GM19351 (cell line): Measurements from ENCODE around the gene IVL.

ENCODE experiments used
- ATAC-seq: cut with Tn5 transposase; IDR thresholded peaks from one replicate; pipeline ENCODE4 v1.9.1; 2021; ENCODE audit warnings: mild to moderate bottlenecking, moderate library complexity; ENCODE audit not compliant: unreplicated experiment

The IVL gene

DNA sequence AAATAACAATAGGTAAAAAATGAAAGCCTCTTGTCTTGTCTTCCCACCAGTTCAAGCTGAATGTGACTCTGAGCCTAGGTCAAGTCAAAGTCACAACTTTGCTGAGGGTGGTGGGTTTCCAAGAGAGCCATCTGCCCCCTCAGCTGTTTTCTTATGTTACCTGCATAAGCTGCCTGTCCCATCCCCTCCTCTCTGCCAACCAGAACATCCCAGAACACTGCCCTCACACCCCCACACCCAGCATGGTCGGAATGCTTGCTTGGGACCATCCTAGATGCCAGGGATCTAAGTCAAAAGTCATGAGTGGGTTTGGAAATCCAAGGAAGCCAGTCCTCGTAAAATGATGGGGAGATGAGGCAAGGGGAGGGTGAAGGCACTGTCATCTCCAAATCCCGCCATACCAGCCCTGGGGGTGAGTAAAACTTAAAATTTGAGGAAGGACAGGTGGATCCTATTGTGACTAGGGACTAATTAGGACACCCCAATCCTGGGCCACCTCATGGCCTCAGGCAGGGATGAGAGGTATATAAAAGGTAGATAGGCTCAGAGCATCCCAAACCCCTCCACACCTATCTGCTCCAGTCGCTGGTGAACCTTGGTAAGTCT, 38.4 kb downstream of the IVL start, which contains the start of gene SPRR5:
Gene SPRR5, plus strand, starts transcription at position 556 of the 606 bp plus-strand sequence. CDS start 1,349 bp downstream, outside the sequence.
- ATAC-seq: no peak

DNA sequence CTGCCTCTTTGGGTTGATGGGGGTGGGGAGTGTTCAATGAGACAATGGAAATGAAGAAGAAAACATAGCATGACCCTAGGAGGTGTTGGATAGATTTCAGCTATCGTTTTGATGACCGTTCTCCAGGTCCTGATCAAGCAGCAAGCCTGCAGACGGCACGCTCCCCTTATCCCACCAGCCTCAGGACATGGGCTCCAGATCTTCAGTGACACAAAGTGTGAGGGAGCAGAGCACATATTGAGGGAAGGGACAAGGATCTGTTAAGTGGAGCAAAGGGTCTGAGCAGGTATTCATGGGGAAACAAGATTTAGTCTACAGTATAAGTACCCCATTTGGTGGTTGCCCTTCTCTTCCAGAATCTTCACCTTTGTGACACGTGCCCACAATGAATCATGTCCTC, 43.4 kb downstream of the IVL start:
- no peak for ATAC-seq

DNA sequence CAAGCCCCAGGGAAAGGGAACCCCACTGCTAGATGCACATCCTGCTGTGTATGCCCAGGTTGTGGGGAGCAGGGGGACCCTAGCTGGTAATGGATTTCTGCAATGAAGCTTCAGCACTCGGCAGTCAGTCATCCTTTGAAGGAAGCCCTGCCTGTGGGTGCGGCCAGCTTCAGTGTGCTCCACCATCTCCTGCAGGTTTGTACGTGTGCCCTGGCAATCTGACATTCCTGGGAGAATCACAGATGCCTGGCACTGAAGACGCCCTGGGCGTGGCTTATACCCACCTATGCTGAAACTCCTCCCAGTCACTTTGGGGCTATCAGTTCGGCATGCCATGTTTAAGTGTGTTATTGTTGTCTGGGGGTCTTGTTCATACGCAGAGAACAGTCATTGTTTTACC, 45.4 kb downstream of the IVL start:
- no peak for ATAC-seq

DNA sequence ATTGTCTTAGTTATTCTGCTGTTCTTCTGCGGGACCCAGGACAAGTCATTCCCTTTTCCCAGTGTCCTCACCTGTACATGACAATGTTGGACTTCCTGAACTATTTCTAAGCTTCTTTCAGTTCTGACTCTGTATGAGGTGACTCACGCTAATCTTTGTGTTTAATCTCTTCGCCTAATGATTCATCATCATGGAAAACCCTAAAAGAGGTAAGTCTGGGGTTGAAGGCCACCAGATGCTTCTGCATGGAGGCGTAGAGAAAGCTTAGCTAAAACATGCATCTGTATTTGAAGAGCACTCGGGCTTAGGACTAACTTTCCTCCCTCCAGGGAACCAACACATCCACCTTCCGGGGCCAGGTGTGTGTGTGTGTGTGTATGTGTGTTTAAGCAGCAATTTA, 46.1 kb downstream of the IVL start:
- no peak for ATAC-seq

DNA sequence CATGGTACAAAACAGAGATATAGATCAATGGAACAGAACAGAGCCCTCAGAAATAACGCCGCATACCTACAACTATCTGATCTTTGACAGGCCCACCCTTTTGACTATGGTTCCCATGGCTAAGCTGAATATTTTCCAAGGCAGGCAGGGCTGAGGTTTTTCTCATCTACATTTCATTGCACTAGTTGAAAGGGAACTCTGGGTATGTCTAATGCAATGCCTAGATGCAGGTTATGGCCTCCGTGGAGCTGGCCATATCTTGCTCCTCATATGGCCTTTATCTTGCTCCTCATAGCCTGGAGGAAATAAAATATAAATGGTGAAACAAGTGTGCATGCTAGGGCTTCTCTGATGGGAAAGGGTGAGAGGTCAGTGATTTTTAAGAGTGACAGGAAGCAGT, 49.2 kb downstream of the IVL start:
- ATAC-seq: no peak

DNA sequence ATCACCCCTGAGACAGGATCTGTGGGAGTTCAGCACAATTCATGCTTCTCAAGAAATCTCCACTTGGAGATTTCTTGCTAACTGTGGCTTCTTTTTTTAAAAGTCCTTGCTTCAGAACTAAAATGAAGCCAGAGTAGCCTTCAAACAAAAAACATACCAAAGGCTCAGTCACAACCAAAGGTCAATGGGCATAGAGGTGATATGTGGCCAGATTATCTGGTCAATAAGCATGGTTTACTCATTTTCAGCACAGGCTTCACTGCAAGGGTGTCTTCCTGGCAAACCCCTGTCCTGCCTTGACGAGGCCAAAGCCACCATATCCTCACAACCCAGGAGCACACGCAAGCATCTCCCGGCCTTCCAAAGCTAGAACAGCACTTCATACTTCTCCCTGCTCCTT, 50.9 kb downstream of the IVL start:
- ATAC-seq: no peak

DNA sequence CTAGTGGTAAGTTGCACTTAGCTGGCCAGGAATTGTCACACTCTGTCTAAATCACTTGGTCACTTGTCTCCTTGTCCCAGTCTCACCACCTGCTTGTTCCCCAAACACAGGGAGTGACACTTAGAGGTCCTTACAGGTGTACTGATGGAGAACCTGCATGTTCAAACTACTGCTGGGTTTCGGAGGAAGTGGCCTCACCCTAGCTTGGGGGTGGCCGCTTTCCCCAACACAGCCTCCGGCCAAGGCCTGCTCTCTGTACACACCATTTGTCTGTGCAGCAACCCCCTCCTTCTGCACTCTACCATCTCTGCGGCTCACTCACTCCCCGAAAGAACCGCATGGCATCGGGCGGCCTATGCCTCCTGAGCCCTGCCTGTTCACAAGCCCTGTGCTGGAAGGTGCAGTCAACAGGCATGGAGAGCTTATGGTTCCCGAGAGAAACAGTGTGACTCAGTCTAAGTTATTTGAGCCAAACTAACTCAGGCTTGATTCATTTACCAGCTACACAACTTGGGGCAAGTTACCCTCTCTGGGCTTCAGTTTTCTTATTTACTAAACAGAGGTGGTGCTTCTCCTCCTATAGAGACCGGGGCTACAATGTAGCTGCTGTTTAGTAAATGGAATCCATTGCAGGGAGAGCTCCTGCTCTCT, 51.6 kb downstream of the IVL start:
- no peak for ATAC-seq

DNA sequence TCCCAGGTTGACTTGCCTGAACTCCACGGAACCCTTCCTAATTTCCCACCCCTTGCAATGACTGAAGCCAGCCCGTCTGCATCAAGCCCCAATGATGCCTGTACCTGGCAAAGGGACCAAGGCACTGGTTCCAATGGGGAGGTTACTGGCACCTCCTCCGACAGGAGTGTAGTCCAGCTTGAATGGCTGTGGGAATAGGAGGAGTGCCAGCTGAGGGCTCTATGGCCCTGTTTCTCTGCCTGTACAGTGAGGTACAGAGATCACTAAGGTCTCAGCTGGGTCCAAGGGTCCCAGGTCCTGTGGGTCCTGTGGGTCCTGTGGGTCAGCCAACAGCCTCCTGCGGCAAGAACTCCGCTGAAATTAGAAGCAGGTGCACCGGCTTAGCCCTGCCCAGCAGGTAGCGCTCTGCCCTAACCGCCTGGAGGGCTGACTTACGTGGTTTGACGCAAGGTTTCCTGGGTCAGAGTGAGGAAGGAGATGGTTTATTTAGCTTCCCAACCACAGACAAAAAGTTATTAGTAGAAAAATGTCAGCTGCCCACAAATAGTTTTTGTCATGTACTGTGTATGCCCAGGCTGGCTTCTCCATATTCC, 52.2 kb downstream of the IVL start:
- no peak for ATAC-seq
